Occipital lobe (tissue), 2 donors: ENCODE data around the gene TBP. TPM values are rescaled to one million over a fixed set of nuclear protein-coding genes. Genes with fewer than 3 reads are reported as not detected.

Source experiments
- DNase-seq: peaks from one replicate; lab custom pipeline; 2025; lab: John Stamatoyannopoulos, UW
- total RNA-seq: library from RNA; depleted of rRNA; stranded (reverse); fragments of >200 nt; gene quantifications from one replicate; pipeline ENCODE4 v1.2.3, GENCODE V29; 2014

TBP gene
- total RNA-seq, 1 donor from 2014 or later = 15.8 TPM

DNA sequence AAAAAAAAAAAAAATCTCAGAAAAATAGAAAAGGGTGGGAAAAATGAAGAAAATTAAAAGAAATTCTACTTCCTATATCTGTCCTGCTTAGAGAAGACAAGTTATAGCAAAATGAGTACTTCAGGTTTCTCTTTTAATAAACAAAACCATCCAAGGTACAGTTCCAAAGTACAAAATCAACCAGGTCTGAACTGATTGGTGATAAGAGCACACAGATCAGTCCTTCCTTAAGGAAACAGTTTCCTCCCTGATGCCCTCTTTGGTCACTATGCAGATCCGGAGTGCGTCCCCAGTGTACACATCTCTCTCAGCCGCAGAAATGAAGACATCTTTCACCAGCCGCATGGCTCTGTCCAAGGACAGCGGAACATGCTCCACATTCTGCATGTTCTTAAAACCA lies 19.2 kb upstream of the TBP start:
- DNase-seq = no peak

DNA sequence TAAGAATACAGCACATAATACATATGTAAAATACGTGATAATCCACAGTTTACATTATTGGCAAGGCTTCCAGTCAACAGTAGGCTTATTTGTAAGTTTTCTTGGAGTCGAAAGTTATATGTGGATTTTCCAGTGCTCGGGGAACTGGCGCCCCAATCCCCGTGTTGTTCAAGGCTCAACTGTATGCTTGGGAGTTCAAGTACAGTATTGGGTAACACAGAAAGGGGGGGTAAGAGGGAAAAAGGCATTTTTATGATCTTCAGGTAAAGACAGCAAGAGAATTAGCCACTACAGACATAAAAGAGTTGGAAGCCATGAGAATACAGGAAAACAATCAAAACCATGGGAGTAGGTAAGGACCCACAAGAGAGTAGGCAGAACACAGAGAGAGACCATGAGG lies 17.5 kb upstream of the TBP start:
- no peak for DNase-seq

GRCh38 chr6:170537329-170537728 lies 16.8 kb upstream of the TBP start:
- no peak for DNase-seq

- no peak for DNase-seq
Observed at GRCh38 chr6:170542031-170542719, 12.0 kb upstream of the TBP start.

DNA sequence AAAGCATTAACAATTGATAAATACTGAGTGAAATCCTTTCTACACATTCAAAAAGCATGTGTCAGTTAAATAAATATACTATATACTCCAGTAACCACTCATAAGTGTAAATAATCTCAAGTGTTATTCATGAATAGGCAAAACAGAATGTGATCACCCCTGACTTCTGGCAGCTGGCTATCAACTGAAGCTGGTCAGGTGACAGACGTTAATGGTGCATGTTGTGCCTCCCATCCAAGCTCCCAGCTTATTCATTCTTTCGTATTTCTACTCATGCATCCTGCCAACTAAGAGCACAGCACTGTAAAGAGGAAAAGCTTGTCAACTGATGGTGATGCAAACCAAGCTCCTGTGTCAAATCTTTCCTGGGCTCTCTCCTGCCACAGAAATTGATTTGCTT lies 8.8 kb upstream of the TBP start:
- no peak for DNase-seq

- DNase-seq = peak; percentile 93
Observed at GRCh38 chr6:170552765-170553533, 1.2 kb upstream of the TBP start, which contains the start of gene PSMB1. Gene PSMB1, minus strand, starts transcription at chr6:170553307. Its CDS starts 65 bp downstream, at chr6:170553242.

DNA sequence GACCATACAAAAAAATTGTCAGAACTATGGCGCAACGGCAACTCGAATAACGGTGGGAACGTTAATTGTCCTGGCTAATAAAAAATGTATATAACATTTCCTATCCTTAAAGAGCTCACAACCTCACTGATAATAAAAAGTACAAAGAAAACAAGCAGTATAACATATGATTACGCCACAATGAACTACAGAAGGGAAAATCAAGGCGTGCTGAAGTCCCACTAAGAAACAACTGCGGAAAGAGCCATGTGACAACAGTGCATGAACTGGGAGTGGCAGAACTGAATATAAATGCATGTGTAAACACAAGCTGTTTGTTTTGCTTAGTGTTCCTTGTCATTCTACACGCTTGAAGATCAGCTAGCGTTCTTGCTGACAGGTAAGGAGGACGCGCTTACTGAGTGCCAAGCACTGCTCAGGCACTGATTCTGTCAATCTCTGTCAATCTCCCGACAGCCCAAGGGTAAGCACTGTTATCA lies 596 bp upstream of the TBP start:
- peak; percentile 75 for DNase-seq

- DNase-seq = no peak
Observed at GRCh38 chr6:170554796-170555137, 598 bp downstream of the TBP start.

DNA sequence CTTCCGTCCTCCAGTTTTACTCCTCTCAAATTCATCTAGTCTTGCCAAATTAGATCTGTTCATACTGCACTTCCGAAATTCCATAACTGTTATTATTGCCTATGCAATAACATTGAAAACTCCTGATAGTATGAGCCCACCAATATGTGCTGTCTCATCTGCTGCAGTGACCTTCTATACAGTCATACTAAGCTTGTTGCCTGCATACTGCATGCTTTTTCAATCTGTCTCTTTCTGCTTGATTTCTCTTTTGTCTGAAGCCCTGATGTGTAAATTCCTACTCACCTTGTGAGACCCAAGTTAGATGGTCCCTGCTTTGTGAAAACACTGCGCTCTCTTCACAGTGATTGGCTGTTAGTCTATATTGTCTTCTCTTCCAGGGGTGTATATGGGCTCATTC lies 1.1 kb downstream of the TBP start:
- DNase-seq = no peak

- DNase-seq = no peak
Observed at GRCh38 chr6:170561555-170561954, 7.4 kb downstream of the TBP start.

DNA sequence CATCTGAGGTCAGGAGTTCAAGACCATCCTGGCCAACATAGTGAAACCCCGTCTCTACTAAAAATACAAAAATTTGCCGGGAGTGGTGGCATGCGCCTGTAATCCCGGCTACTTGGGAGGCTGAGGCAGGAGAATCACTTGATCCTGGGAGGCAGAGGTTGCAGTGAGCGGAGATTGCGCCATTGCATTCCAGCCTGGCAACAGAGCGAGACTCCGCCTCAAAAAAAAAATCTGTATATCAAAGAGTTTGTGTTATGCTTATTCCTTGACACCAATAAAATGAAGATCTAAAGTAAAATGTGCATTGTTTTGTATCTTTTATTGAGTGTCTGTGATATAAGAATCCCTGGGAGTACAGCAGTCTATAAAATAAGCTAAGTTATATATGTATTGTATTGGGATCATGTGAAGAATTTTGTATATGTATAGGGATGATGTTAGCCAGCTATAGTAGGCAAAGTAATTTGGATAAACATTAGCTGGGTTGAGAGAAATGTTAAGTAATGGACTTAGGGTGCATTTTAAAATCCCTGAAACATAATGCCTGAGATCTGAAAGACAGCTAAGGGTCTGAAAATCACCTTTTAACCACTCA lies 10.9 kb downstream of the TBP start:
- DNase-seq = no peak

DNA sequence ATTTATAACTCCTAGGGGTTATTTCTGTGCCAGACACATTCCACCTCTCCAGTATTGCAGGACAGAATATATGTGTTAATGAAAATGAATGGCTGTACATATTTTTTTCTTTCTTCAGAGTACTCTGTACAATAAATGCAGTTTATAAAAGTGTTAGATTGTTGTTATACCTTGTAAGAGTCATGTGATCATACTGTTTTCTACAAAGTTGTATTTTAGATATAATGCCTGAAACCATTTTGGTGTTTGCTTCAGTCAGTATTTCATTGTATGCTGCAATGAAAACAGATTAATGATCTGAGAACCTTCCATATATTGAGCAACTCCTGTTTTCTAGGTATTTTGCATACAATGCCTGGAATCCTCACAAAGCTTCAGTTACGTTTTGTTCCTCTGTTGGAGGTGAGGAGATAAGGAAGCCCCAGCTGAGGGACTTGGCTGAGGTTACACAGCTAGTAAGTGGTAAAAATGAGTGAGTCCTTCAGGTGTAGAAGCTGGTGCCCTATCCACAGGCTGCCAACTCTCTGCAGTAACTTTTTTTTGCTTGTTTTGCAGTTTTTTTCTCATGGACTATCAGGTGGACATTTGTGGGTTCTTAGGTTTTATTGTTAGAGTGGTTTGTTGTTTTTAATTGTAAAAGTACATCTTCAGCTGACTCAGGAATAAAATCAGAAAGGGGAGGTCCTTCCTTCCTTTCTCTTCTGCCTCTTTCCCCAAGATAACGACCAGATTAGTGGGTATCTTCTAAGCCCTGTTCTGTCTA lies 18.7 kb downstream of the TBP start:
- no peak for DNase-seq

- DNase-seq = no peak
Observed at GRCh38 chr6:170575250-170575649, 21.1 kb downstream of the TBP start.

- DNase-seq = no peak
Observed at GRCh38 chr6:170578909-170579308, 24.7 kb downstream of the TBP start.

- DNase-seq = no peak
Observed at GRCh38 chr6:170583756-170584180, 29.6 kb downstream of the TBP start.

DNA sequence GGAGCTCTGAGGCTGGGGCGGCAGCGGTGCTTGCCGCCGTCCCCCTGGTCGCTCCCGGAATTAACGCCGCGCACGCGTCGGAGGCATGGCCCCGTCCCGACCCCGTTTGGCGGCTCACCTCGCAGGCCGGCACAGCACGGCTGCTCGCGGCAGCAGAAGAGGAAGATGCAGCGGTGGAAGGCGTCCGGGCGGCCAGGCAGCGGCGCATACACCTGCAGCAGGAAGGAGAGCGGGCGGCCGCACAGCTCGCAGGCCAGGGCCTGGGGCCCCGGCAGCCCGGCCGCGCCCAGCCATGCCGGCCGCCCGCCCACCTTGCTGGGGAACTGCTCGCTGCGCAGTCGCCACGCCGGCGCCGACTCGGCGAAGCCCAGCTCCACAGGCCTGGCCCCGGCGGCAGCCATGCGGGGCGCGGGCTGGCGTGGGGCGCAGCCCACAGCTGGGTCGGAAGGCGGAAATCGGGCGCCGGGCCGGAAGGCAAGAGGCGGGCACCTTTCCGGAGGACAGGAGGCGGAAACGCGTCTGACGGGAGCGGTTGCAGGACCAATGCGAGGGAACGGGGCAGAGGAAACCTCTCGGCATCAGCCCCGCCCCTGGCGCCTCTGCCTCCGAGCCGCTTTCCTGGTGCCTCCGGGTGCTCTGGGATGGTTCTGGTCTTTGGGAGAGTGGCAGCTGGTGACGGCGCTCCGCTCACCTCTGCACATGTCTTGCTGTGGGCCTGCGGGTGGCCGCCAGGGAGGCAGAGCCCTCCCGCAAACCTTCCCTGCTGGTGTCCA lies 30.2 kb downstream of the TBP start, which contains the start of gene PDCD2:
Gene PDCD2, minus strand, starts transcription at position 457 of the 773 bp plus-strand sequence. Its CDS starts 56 bp downstream, at position 401.
- peak; percentile 91 for DNase-seq

DNA sequence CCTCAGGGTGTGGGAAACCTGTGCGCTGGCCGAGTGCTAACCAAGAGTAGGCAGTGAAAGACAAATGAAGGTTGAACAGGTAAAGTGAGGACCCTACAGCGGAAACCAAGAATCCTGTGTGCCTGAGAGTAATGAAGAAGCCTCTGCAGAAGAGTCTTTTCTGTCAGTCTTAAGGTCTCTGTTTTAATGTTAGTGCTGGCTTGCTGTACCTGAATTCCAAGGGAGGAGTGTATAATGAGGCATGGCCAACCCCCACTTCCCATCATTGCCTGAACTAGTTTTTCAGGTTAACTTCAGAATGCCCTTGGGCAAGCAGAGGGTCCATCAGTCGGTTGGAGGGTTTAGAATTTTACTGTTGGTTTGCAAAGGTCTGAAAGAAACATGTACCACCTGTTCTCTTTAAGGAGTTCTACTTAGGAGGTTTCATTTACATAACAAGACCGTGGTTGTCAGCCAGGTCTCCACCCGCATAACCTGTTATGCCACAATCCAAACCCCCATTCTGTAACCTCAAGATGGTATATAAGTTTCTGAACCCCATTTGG lies 30.9 kb downstream of the TBP start:
- DNase-seq = no peak

GRCh38 chr6:170590725-170591124 lies 36.6 kb downstream of the TBP start:
- no peak for DNase-seq

- no peak for DNase-seq
Observed at GRCh38 chr6:170596426-170596825, 42.3 kb downstream of the TBP start.

DNA sequence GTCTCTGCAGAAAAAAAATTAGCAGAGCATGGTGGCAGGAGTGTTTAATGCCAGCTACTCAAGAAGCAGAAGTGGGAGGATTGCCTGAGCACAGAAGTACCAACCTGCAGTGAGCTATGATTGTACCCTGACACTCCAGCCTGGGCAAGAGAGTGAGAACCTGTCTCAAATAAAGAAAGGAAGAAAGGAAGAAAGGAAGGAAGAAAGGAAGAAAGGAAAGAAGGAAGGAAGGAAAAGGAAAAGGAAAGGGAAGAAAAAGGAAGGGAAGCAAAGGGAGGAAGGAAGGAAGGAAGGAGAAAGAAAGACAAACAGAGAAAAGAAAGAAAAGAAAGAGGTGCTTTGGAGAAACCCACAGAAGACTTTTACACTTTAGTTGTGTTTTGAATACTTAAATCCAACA lies 43.1 kb downstream of the TBP start:
- no peak for DNase-seq
